NCI-H146 (cell line): ENCODE measurements around the gene SUCNR1.
"Not testable (repeated sequence)": the region's sequence is repeated elsewhere in the genome, so short reads cannot be mapped to it uniquely, and the experiment has no call there.

Experiments
- DNase-seq: peaks from one replicate; lab custom pipeline; 2025; lab: John Stamatoyannopoulos, UW

SUCNR1 gene

GRCh38 chr3:151873398-151873797, at the start of gene SUCNR1:
Gene SUCNR1 (plus strand): TSS chr3:151873643. CDS start chr3:151879893, 6,250 bp downstream.
- no peak for DNase-seq

DNA sequence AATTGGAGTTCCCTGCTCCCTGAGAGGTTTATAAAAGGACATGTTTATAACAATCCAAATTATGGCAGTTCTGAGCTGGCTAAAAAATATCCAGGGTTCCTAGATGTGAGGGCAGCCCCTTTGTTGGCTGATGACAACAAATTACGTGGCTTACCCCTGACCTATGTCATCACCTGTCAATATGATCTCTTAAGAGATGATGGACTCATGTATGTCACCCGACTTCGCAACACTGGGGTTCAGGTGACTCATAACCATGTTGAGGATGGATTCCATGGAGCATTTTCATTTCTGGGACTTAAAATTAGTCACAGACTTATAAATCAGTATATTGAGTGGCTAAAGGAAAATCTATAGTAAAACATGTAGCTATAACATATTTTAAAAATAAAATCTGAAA, 45.6 kb upstream of the SUCNR1 start:
- DNase-seq, result no peak

DNA sequence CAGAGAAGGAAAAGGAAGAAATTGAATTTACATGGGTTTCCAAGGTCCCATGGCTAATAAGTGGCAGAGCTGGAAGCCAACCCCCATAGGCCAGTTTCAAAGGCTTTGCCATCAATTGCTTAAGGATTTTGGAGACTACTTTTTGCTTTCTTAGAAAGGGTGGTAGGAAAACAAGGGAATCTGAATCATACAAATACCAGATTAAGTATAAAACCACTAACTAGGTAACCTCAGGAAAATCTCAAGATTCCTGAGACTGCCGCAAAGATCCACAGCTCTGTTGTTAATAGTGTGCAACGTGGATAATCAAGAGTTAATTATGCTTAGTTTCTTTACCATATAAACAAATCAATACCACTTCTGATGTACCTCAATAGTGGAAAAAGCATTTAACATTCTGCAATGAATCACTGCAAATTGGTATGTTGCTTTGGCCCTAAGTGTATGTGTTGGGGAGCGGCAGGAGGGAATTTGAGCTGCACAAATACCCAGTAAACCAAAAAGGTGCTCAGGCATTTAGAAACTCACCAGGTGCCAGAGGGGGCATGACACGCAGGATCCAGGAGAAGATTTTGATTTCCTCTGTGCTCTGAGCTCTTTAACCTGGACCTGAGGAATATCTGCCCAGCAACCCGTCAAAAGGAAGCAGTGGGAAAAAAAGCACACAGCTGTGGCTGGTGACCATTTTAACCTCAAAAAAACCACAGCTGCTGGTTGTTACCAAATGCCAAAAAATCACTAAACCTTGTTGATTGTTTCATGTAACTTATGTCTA, 37.5 kb upstream of the SUCNR1 start:
- peak; percentile 48 for DNase-seq

- no peak for DNase-seq
Measured at GRCh38 chr3:151837057-151837456, 36.4 kb upstream of the SUCNR1 start.

- peak; percentile 46 for DNase-seq
Measured at GRCh38 chr3:151838574-151839312, 34.7 kb upstream of the SUCNR1 start.

DNA sequence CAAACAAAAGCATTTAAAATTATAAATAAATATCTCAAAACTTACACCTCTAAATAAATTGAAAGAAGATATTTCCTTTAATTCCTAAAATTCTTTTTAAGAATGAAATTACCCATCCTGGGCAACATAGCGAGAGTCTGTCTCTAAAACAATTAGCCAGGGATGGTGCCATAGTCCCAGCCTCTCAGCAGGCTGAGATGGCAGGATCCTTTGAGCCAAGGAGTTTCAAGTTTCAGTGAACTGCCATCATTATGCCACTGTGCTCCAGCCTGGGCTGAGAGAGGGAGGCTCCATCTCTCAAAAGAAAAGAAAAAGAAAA, 34.2 kb upstream of the SUCNR1 start:
- DNase-seq, result no peak

GRCh38 chr3:151841801-151842200, 31.6 kb upstream of the SUCNR1 start:
- DNase-seq, result no peak

DNA sequence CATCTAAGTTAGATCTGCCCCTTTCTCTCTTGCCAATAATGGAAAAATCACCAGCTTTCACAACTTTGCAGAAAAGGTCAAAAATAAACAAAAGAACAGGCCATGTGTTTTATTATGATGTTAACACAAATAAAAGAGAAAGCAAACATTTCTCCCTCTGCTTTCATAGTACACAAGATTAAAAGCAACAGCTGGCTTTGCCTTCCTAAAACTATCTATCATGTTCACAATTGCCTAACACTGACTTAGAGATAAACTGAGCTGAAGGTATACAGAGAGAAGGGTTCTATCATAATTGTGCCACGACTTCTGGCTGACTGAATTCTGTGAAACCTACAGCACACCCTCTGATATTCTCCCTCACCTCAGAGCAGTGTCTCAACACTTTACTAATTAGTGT, 30.2 kb upstream of the SUCNR1 start:
- peak; percentile 90 for DNase-seq

DNA sequence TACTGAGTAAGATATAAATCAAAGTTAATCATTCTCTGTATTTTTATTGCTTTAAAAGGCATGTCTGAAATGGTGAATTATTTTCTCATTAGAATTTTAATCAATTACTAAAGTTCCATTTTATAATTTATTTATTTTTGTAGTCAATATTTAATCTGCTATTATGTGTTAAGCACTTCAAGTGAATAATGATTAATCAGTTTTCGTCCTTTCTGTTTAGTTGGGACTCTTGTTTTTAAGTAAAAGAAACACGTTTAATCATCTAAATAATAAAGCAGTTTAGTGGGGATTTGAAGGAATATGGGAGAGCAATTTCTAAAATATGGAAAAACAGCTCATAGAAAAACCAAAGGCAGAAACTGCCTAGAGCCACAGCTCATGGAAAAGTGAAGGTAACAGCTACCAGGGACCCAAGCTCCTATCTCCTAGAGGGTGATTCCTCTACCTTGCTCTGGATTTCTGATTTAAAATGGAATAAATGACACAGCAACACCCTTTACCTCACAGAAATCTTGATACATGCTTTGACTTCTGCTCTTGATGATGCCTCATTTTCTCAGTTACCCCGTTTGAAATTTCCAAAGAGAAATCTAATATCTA, 28.0 kb upstream of the SUCNR1 start:
- DNase-seq, result no peak

- not testable (repeated sequence) for DNase-seq
Measured at GRCh38 chr3:151850065-151850464, 23.4 kb upstream of the SUCNR1 start.

DNA sequence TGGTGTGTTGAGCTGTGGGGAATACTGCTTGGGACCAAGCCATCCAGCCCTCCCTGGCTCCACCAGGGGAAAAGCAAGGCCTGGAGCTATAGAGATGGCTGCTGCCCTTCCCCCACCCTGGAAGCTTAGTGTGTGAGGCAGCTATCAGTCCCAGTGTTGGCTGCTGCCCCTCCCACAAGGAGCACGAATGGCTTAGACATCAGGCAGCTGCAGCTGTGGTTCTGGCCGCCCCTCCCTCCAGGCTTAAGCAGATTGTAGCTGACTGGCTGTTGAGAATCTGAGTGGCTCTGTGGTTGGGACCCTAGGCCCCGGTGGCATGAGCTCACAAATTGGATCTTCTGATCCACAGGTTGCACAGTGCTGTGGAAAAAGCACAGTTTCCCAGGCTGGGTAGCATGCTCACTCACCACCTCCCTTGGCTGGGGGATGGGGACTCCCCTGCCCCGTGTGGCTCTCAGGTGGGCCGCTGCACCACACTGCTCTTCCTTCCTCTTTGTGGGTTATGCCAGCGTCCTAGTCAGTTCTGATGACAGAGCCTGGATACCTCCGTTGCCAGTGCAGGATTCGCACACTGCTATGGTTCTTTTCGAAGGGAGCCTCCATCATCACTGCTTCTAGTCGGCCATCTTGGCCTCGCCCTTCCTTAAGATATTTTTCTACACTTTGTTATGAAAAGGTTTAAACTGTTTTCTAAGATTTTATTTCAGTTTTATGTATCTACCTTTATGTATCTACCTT, 21.2 kb upstream of the SUCNR1 start:
- no peak for DNase-seq

GRCh38 chr3:151856118-151856517, 17.3 kb upstream of the SUCNR1 start:
- DNase-seq, result peak; percentile 84

DNA sequence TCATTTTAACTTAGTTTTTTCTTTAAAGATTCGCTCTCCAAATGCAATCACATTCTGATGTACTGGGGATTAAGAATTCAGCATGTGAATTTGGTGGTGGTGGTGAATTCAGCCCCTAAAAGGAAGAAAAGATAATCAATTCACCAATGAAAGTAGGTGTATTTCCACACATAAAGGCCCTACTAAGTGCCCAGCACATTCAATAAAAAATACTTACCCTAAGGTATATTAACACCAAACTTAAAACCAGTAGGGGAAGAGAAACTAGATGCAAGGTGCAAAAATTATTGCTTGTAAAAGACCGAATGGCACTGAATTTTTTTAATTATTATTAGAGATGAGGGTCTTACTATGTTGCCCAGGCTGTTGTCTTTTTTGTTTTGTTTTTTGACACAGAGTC, 16.8 kb upstream of the SUCNR1 start:
- no peak for DNase-seq

DNA sequence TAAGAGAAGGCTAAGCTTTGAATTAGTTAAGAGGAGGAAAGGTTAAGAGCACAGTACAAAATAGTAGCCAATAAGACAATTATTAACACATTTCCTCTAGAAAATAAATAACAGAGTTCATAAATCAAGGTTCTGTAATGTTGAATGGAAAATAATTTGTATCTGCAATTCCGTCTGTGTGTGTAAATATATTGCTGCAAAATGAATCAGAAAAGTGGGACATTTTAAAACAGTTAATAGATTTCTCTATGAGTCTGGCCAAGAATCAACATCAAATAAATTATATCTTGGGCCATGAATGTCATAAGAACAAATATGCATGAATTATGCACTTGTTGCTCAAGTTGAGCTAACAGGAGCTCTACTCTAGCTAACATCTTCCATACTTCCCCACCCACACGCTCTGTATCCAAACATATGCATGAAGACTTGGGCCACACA, 14.2 kb upstream of the SUCNR1 start:
- no peak for DNase-seq

DNA sequence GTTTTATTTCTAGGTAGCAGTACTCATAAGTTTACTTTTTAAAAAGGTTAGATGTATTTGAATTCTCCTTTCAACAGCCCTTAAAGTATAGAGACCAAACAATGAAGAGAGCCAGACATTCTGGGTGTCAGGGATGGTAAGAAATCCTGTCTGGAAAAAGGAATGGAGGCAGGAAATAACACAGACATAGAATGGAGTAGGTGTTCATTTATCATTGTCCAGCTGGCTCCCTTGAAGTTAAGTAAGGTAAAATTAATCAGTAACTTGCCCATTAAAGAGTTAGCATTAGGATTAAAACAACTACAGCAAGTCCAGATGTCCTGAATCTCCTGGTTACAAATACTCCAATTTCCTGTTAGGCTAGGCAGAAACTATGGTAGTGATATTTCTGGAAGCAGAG, 13.5 kb upstream of the SUCNR1 start:
- DNase-seq, result no peak

- DNase-seq, result peak; percentile 43
Measured at GRCh38 chr3:151863611-151864010, 9.8 kb upstream of the SUCNR1 start.

DNA sequence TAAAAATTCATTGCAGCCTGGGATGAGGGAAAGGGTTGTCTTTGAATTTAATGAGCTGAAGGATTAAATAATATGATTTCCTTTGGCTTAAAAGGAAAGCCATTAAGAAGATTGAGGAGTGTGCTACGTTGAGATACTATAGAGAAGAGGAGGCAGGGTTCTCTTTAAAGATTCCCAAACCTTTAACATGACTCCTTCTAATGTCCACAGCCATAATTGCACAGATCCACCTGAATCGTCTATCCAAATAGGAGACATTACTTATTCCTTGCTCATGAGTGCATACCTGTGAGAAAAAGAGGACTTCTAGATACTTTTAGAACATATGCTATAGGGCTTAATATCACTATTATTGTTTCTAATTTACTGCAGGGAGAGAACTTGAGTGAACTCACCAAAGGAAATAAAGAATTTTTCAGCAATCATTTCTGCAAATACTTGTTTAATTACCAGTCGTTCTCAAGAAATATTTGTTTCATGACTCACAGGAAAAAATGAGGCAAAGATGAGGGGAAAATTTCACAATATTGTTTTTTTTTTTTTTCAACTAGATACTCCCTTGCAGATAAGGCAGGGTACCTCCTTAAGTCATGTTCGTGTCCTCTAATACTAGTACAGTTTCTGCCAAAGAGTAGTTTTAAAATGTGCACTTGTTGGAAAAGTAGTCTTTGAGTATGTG, 8.9 kb upstream of the SUCNR1 start:
- DNase-seq, result peak; percentile 12

DNA sequence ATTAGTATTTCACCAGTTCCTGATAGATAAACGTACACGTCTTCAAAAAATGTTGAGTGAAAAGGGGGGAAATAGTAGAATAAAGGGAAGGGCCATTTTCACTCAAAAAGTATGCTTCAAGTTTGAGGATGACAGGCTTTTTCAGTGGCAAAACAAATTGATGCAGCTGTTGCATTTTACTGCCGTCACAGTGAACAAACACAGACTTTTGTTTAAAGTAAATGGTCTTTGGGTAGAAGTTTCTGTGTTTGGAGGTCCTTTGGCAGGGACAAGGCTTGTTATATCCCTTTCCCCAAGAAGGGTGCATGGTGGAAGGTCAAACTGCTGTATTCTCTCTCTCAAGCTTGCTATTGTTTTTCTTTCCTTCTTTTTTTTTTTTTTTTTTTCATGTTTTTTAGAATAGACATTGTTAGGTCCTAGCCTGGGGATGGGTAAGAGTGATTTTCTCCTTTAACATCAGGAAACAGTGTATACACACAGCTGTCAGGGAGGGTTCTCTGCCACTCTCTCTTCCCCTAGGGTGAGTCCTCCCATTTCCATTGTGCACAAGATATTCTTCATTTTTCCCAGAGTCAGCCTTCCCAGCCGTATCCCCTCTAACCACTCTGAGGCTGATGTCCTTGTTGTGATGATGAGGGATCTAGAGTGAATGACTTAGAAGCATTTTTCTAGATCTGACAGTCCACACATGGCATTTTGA, 6.6 kb upstream of the SUCNR1 start:
- DNase-seq, result peak; percentile 69

DNA sequence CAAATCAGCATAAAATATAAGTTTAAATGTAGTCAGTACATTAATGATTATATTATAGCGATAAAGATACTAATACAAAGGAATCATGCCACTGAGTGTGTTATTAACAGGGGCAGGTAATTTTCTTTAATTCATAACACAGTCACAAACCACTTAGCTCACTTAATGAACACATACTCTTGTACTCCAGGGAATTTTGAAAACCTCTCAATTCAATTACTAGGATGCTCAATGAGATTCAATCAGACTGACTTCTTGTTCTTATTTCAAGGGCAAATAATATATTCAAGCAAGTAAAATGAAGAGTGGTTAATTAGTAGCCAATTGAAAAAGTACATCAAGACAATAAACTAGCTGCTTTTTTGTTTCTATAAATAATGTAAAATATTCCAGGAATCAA, 5.8 kb upstream of the SUCNR1 start:
- no peak for DNase-seq

- no peak for DNase-seq
Measured at GRCh38 chr3:151869181-151869580, 4.3 kb upstream of the SUCNR1 start.
